ENCODE results near the gene IFNL1.

DNA sequence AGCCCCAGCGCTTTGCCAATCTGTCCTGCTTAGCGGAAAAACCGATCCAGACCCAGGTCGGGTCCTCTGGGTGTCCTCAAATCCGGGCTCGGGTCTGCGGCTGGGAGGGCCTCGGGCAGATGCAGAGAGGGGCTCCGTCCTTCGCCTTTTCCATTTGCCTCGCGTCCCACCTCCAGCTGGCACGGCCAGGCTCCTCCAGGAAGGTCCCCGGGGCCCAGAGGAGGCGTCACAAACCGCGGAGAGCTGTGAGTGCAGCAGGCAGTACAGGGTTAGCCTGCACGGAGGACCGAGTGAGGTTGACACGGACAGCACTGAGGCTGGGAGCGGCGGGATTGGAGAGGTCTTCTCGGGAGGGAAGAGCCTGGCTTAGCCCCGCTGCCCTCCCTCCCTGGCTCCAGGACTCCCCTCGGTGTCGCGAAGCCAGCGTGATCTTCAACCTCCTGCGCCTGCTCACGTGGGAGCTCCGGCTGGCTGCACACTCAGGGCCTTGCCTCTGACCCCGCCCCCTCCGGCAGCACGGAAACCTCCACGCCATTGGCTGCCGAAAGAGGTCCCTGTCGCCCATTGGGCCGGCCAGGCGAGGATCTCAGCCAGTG lies 30.8 kb upstream of the IFNL1 start:
- TF ChIP-seq TCF7L2 (IDR thresholded peaks at IDR 0.05; ENCODE audit: low read depth, low read length) (no peak), CTCF (IDR thresholded peaks at IDR 0.05) (no peak)

All from Panc1 (cell line).